ENCODE data around the gene IRAG1. TPM values are rescaled to one million over a fixed set of nuclear protein-coding genes. Genes with fewer than 3 reads are reported as not detected.

IRAG1 gene
- total and polyA plus RNA-seq, 2 donors (not counting 3 experiments of a cell fraction or from before 2014, with no cell fraction given): 0.22 to 0.38 TPM

GRCh38 chr11:10655943-10656576 is 37.5 kb downstream of the IRAG1 start:
- intact Hi-C loops (cut with micrococcal nuclease): loop anchor here (2.0 to 5.0 kb wide), 2 partner anchors 334 to 897 kb away; no protein-coding TSS in a partner anchor
- Histone ChIP-seq H3K36me3 (ENCODE audit: control insufficient read depth in 2 of 2, extremely low read depth in 1 of 2, insufficient read depth in 2 of 2, low read length in 2 of 2) (no peaks in the 10 kb centered on the region), H3K9ac (replicated peaks; ENCODE audit: extremely low read depth, insufficient read depth, low read length) (no peak overlapping the region), H3K79me2 (ENCODE audit: control insufficient read depth, insufficient read depth, low read length) (no peaks in the 10 kb centered on the region), H4K20me1 (replicated peaks; ENCODE audit: control insufficient read depth, extremely low read depth, insufficient read depth, low read length) (no peaks in the 10 kb centered on the region), H3K27me3 (ENCODE audit: control insufficient read depth in 2 of 2, insufficient read depth in 2 of 2, low read length in 2 of 2) (no peaks in the 10 kb centered on the region), H3K9me3 (replicated peaks; ENCODE audit: control insufficient read depth, insufficient read depth, low read length) (no peaks in the 10 kb centered on the region), H3K4me2 (ENCODE audit: insufficient read depth, low read length) (no peak overlapping the region), H3K9me1 (replicated peaks; ENCODE audit: control insufficient read depth, extremely low read depth, insufficient read depth, low read length) (no peaks in the 10 kb centered on the region), H3K4me1 (ENCODE audit: control insufficient read depth, extremely low read depth, insufficient read depth, low read length) (peaks cover 34% of the 10 kb centered on the region), H2AFZ (ENCODE audit: low read depth, low read length) (no peak overlapping the region), H3K27ac (ENCODE audit: insufficient read depth, low read depth, low read length) (no peak overlapping the region), H3K4me3 (replicated peaks in 1 of 3; ENCODE audit: insufficient read depth in 1 of 3, low read depth in 1 of 3, low read length in 3 of 3) (no peak overlapping the region)
- no peak for DNase-seq (ENCODE audit: low read depth, low spot score)
- ChIA-PET CTCF (interaction anchor here (0.9 to 5.5 kb wide), 7 partner anchors 35 to 250 kb away, joined by 3 to 45 read pairs (median 4); partner anchors contain the start of gene RNF141), POLR2A (no interaction called here)
- no peak for FAIRE-seq
- no TSS peak for BruUV-seq (replicated peaks)
- no peak for TF ChIP-seq MYC (IDR thresholded peaks at IDR 0.05; ENCODE audit: low read depth, low read length)
- no peak for TF ChIP-seq EZH2 (IDR thresholded peaks at IDR 0.05; ENCODE audit: borderline replicate concordance, low read depth, low read length, severe bottlenecking)
- TF ChIP-seq CTCF (IDR thresholded peaks at IDR 0.05; ENCODE audit: extremely low read depth in 1 of 2, insufficient read depth in 1 of 2, low read depth in 1 of 2, low read length in 2 of 2): no peak
- TF ChIP-seq POLR2AphosphoS5 (IDR thresholded peaks at IDR 0.05; ENCODE audit: insufficient read depth, low read depth, low read length): no peak
- no peak for TF ChIP-seq JUN (IDR thresholded peaks at IDR 0.05; ENCODE audit: borderline replicate concordance, insufficient read depth, insufficient read length, low read depth)
- TF ChIP-seq MAX (IDR thresholded peaks at IDR 0.05; ENCODE audit: insufficient read depth, insufficient read length): no peak
- no peak for TF ChIP-seq GATA2 (IDR thresholded peaks at IDR 0.05; ENCODE audit: insufficient read depth, insufficient read length, low read depth, low read length)
- no peak for TF ChIP-seq FOS (IDR thresholded peaks at IDR 0.05; ENCODE audit: borderline replicate concordance, insufficient read depth, low read length)
- no peak for TF ChIP-seq POLR2A (IDR thresholded peaks at IDR 0.05; ENCODE audit: low read depth, low read length)
- dilution Hi-C loops (cut with MboI; ENCODE audit: extremely low pct_ligation_motif_present, low sequenced_read_pairs): no loop called here

All from endothelial cell of umbilical vein (primary cell).